ENCODE measurements around the gene ZFHX3.
"Not testable (repeated sequence)": the region's sequence is repeated elsewhere in the genome, so short reads cannot be mapped to it uniquely, and the experiment has no call there.

Gene ZFHX3

DNA sequence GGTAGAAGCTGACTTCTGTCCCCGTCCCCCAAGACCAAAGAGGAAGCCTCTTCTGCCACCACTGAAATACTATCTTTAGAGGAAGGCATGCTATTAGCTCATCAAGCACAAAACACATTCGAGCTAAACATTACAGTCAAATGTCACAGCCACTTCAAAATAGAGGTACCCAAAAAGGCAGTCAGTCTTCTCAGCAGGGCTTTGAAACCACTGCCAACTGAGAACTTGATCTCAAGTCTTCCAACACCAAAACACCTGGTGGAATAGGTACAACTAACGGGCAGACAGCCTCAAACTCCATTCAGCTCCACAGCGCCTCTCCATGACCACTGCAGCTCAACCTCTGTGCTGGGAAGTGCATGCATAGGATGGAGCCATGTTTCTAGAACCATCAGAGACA is 36.0 kb downstream of the ZFHX3 start:
- peaks cover 2% of the 10 kb centered on the region; the same call in 1 of the 2 replicates for H3K4me1 ChIP-seq
- DNase-seq, result no peak
- no peaks in the 10 kb centered on the region for H3K27me3 ChIP-seq
- TF ChIP-seq, protein P1, sequence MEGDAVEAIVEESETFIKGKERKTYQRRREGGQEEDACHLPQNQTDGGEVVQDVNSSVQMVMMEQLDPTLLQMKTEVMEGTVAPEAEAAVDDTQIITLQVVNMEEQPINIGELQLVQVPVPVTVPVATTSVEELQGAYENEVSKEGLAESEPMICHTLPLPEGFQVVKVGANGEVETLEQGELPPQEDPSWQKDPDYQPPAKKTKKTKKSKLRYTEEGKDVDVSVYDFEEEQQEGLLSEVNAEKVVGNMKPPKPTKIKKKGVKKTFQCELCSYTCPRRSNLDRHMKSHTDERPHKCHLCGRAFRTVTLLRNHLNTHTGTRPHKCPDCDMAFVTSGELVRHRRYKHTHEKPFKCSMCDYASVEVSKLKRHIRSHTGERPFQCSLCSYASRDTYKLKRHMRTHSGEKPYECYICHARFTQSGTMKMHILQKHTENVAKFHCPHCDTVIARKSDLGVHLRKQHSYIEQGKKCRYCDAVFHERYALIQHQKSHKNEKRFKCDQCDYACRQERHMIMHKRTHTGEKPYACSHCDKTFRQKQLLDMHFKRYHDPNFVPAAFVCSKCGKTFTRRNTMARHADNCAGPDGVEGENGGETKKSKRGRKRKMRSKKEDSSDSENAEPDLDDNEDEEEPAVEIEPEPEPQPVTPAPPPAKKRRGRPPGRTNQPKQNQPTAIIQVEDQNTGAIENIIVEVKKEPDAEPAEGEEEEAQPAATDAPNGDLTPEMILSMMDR (IDR thresholded peaks at IDR 0.05; ENCODE audit: low read depth, low read length), result peak; percentile 24; the same call in 1 of the 2 replicates
- H3K36me3 ChIP-seq, result no peaks in the 10 kb centered on the region
- H3K9me3 ChIP-seq, result no peaks in the 10 kb centered on the region
- H3K4me3 ChIP-seq (ENCODE audit: low read depth, low read length), result no peak overlapping the region

DNA sequence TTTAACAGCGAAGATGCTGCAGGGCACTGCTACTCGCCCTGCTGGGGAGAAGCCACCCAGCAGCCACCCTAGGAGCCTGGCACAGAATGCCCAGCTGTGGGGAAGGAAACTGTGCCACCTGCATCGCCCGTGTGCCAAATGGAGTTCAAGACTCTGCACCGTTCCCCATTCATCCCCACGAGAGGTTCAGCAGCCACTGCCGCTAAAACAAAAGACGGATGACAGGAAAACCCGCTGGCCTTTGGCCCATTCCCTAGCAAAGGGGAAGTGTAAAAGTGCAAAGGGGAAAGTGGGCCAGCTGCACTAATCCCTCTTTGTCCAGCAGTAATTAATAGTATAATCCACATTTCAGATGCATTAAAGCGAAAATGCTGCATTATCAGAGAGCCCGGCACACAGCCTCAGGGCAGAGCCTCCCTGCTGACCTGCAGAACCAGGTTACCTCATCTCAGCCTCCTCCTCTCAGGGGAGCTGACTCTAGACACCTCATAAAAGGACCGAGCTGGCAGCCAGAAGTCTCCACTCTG is 37.7 kb downstream of the ZFHX3 start:
- TF ChIP-seq, protein P1 (IDR thresholded peaks at IDR 0.05; ENCODE audit: low read depth, low read length), result no peak
- H3K4me3 ChIP-seq (ENCODE audit: low read depth, low read length), result peak overlapping the region; percentile 19; the same call in 1 of the 2 replicates
- H3K4me1 ChIP-seq, result peaks cover 5% of the 10 kb centered on the region
- no peaks in the 10 kb centered on the region for H3K9me3 ChIP-seq
- no peaks in the 10 kb centered on the region for H3K36me3 ChIP-seq
- peak; percentile 84 for DNase-seq
- no peaks in the 10 kb centered on the region for H3K27me3 ChIP-seq

DNA sequence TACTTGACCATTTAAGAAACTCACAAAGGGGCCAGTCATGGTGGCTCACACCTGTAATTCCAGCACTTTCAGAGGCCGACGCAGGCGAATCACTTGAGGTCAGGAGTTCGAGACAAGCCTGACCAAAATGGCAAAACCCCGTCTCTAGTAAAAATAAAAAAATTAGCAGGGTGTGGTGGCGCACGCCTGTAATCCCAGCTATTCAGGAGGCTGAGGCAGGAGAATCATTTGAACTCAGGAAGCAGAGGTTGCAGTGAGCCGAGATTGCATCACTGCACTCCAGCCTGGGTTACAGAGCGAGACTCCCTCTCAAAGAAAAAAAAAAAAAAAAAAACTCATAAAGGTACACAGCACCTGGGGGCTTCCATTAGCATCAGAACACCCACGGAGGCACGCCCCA is 38.2 kb downstream of the ZFHX3 start:
- H3K36me3 ChIP-seq; H3K27me3 ChIP-seq; H3K4me3 ChIP-seq (ENCODE audit: low read depth, low read length); DNase-seq; H3K9me3 ChIP-seq; H3K4me1 ChIP-seq: not testable (repeated sequence)

DNA sequence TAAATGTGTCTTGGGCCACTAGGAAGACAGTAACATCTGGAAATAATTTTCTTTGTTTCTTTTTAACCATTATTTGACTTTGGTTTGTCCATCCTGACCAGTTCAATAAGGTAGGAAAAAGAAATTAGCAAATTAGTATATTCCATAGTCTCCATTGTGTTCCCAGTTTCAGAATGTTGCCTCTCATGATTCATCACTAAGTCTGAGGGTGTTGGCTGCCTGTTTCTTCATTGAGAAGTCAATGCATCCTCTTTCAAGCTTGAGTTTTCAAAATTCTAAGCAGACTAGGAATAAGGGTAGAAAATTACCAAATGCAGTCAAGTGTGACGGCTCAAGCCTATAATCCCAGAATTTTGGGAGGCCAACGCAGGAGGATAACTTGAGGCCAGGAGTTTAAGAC is 41.9 kb downstream of the ZFHX3 start:
- H3K27me3 ChIP-seq, result no peaks in the 10 kb centered on the region

DNA sequence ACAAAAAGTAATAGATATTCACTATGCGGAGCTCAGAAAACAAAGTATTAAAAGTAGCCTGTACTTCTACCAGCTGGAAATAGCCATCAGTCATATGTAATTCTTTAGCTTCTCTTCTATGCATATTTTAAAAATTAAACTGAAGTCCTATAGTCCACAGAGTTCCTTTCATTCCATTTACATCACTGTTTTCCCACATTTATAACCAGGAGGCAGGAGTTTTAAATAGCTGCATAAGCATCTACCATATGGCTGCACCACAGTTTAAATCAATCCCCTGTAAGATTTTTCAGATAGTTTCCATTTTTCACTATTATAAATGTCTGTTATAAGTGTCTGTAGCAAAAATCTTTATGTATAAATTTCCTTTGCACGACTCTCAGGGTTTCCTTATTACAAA is 45.1 kb downstream of the ZFHX3 start:
- DNase-seq, result no peak
- no peaks in the 10 kb centered on the region for H3K27me3 ChIP-seq
- no peak overlapping the region for H3K4me3 ChIP-seq (ENCODE audit: low read depth, low read length)
- no peaks in the 10 kb centered on the region for H3K9me3 ChIP-seq
- H3K36me3 ChIP-seq, result no peaks in the 10 kb centered on the region; the same call in 1 of the 2 replicates
- TF ChIP-seq, protein P1 (IDR thresholded peaks at IDR 0.05; ENCODE audit: low read depth, low read length), result no peak
- peaks cover 6% of the 10 kb centered on the region; the same call in 1 of the 2 replicates for H3K4me1 ChIP-seq

More for the DNA sequence above, 41.9 kb downstream of the ZFHX3 start:
- TF ChIP-seq, protein P1 (IDR thresholded peaks at IDR 0.05; ENCODE audit: low read depth, low read length), result no peak
- no peak for DNase-seq
- Histone ChIP-seq H3K4me1 (peaks cover 3% of the 10 kb centered on the region; the same call in 1 of the 2 replicates), H3K4me3 (ENCODE audit: low read depth, low read length) (no peak overlapping the region), H3K9me3 (no peaks in the 10 kb centered on the region), H3K36me3 (no peaks in the 10 kb centered on the region)

DNA sequence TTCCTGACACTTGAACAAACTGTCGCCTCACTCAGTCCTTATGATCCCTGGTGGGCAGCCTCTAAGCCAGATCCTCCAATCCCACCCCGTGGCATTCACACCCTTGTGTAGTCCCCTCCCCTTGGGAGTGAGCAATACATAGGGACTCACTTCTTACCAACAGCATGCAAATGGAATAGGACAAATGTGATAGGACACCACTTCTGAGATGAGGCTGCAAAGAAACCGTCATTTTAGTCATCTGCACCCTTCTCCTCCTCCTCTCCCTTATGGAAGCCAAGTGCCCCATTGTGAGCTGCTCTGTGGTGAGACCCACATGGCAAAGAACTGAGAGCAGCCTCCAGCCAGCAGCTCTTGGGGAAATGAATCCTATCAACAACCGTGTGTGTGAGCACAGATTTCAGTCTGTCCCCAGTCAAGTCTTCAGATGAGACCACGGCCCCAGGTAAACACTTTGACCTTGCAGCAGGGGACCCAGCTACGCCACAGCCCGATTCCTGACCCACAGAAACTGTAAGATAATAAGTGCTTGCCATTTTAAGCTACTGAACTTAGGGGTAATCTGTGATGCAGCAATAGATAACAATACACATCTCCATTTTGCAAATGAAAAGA is 46.9 kb downstream of the ZFHX3 start:
- H3K27me3 ChIP-seq, result no peaks in the 10 kb centered on the region
- H3K4me3 ChIP-seq (ENCODE audit: low read depth, low read length), result no peak overlapping the region
- TF ChIP-seq, protein P1 (IDR thresholded peaks at IDR 0.05; ENCODE audit: low read depth, low read length), result no peak
- H3K4me1 ChIP-seq, result peaks cover 18% of the 10 kb centered on the region
- no peak for DNase-seq
- no peaks in the 10 kb centered on the region for H3K9me3 ChIP-seq
- no peaks in the 10 kb centered on the region; the same call in 1 of the 2 replicates for H3K36me3 ChIP-seq

Data from BE2C (cell line).